GM19328 (cell line): ENCODE results near the gene TSHZ1.
"Not testable (repeated sequence)": the region's sequence is repeated elsewhere in the genome, so short reads cannot be mapped to it uniquely, and the experiment has no call there.

Source experiments
- ATAC-seq: cut with Tn5 transposase; IDR thresholded peaks from one replicate; pipeline ENCODE4 v1.9.1; 2021; ENCODE audit warnings: mild to moderate bottlenecking, moderate library complexity; ENCODE audit not compliant: unreplicated experiment

The TSHZ1 gene

GRCh38 chr18:75179819-75180600, 30.6 kb upstream of the TSHZ1 start:
- no peak for ATAC-seq

- ATAC-seq = no peak
Observed at GRCh38 chr18:75183524-75183923, 27.1 kb upstream of the TSHZ1 start.

GRCh38 chr18:75183973-75184493, 26.6 kb upstream of the TSHZ1 start:
- no peak for ATAC-seq

GRCh38 chr18:75185460-75185859, 25.1 kb upstream of the TSHZ1 start:
- no peak for ATAC-seq

GRCh38 chr18:75187702-75188101, 22.9 kb upstream of the TSHZ1 start:
- not testable (repeated sequence) for ATAC-seq

GRCh38 chr18:75189696-75190095, 20.9 kb upstream of the TSHZ1 start:
- ATAC-seq = no peak

GRCh38 chr18:75192899-75193298, 17.7 kb upstream of the TSHZ1 start:
- ATAC-seq = no peak

- no peak for ATAC-seq
Observed at GRCh38 chr18:75198036-75198435, 12.6 kb upstream of the TSHZ1 start.

GRCh38 chr18:75199327-75199726, 11.3 kb upstream of the TSHZ1 start:
- ATAC-seq = no peak

- no peak for ATAC-seq
Observed at GRCh38 chr18:75200071-75200470, 10.5 kb upstream of the TSHZ1 start.

GRCh38 chr18:75200605-75201280, 9.9 kb upstream of the TSHZ1 start:
- ATAC-seq = no peak

- no peak for ATAC-seq
Observed at GRCh38 chr18:75201282-75202270, 9.0 kb upstream of the TSHZ1 start.

- no peak for ATAC-seq
Observed at GRCh38 chr18:75202696-75203365, 7.8 kb upstream of the TSHZ1 start.

GRCh38 chr18:75203416-75204268, 7.0 kb upstream of the TSHZ1 start:
- no peak for ATAC-seq

- ATAC-seq = no peak
Observed at GRCh38 chr18:75204269-75204731, 6.3 kb upstream of the TSHZ1 start.

- no peak for ATAC-seq
Observed at GRCh38 chr18:75204732-75205513, 5.7 kb upstream of the TSHZ1 start.

- ATAC-seq = no peak
Observed at GRCh38 chr18:75205514-75206132, 5.0 kb upstream of the TSHZ1 start.
